ENCODE measurements around the gene PCNT. TPM values are rescaled to one million over a fixed set of nuclear protein-coding genes. Genes with fewer than 3 reads are reported as not detected.
"Not testable (repeated sequence)": the region's sequence is repeated elsewhere in the genome, so short reads cannot be mapped to it uniquely, and the experiment has no call there.

Gene PCNT
- total RNA-seq, 1 donor from 2014 or later = 58.4 TPM

DNA sequence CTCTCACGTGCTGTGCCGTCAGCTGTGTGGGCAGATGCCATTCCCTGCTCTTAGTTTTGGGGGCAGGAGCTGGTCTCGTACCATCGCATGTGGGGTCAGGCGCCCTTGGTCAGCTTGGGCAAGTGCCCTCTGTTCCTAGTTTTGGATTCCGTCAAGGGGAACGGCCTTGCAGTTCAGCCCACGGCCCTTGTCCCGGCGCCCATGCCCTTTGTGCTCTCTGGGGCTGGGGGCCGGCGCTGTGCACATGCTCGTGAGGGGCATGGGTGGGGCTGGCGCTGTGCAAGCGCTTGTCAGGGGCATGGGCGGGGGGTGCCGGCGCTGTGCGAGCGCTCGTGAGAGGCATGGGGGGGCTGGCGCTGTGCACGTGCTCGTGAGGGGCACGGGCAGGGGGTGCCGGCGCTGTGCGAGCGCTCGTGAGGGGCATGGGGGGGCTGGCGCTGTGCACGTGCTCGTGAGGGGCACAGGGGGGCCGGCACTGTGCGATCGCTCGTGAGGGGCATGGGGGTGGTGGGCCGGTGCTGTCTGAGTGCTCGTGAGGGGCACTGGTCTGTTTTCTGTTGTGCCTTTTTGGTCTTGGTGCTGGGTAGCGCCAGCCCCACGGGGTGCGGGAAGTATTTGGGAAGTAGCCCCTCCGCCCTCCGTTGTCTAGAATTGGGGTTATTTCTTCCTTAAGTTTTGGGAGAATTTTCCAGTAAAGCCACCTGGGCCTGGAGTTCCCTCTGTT lies 105.2 kb downstream of the PCNT start:
- no peak for DNase-seq (ENCODE audit: low spot score)
- Mint-ChIP-seq H3K36me3 (ENCODE audit: low read depth) (peaks cover 16% of the 10 kb centered on the region), H3K27ac (no peak overlapping the region), H3K4me3 (no peak overlapping the region), H3K27me3 (ENCODE audit: insufficient read depth) (no peaks in the 10 kb centered on the region), H3K9me3 (no peaks in the 10 kb centered on the region), H3K4me1 (ENCODE audit: low read depth) (no peaks in the 10 kb centered on the region)
- intact Hi-C loops (cut with micrococcal nuclease) = no loop called here

DNA sequence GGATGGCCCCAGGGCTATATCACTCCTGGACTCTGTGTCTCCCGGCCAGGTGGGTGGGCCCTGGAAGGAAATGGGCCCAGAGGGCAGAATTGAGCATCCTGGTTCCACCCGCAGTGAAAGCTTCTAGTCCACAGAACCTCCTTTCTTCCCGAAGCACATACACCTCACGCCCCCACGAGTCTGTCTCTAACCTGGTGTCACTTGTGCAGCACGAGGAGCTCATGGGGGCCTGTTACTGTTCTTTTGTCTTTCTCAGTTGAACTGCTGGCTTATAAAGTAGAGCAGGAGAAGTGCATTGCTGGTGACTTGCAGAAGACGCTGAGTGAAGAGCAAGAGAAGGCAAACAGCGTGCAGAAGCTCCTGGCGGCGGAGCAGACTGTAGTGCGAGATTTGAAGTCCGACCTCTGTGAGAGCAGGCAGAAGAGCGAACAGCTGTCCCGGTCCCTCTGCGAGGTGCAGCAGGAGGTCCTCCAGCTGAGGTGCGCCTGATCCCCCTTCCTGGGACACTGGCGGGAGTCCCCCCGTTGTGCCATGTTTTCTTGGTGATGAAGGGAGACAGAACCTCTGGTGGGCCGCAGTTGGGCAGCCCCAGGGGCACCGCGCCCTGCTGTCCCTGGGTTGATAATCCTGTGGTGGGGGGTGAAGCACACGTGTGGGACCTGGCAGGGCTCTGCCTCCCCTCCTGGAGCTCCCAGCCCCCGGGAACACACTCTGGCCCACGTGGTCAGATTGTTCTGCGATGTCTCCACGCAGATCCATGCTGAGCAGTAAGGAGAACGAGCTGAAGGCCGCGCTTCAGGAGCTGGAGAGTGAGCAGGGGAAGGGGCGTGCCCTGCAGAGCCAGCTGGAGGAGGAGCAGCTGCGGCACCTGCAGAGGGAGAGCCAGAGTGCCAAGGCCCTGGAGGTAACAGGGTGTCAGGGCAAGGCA lies 106.1 kb downstream of the PCNT start:
- no peak overlapping the region for H3K4me3 Mint-ChIP-seq
- H3K9me3 Mint-ChIP-seq = no peaks in the 10 kb centered on the region
- intact Hi-C loops (cut with micrococcal nuclease) = no loop called here
- no peaks in the 10 kb centered on the region for H3K27me3 Mint-ChIP-seq (ENCODE audit: insufficient read depth)
- DNase-seq (ENCODE audit: low spot score) = no peak
- no peaks in the 10 kb centered on the region for H3K4me1 Mint-ChIP-seq (ENCODE audit: low read depth)
- peaks cover 19% of the 10 kb centered on the region for H3K36me3 Mint-ChIP-seq (ENCODE audit: low read depth)
- no peak overlapping the region for H3K27ac Mint-ChIP-seq

DNA sequence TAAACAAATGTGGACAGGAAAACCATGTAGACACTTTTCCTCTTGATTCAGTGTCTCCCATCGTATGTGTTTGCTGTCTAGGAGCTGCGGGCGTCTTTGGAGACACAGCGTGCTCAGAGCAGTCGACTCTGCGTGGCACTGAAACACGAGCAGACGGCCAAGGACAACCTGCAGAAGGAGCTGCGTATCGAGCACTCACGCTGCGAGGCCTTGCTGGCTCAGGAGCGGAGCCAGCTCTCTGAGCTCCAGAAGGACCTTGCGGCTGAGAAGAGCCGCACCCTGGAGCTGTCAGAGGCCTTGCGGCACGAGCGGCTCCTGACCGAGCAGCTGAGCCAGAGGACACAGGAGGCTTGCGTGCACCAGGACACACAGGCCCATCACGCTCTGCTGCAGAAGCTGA lies 107.5 kb downstream of the PCNT start:
- H3K4me1 Mint-ChIP-seq (ENCODE audit: low read depth) = no peaks in the 10 kb centered on the region
- no peak overlapping the region for H3K27ac Mint-ChIP-seq
- intact Hi-C loops (cut with micrococcal nuclease) = no loop called here
- H3K27me3 Mint-ChIP-seq (ENCODE audit: insufficient read depth) = no peaks in the 10 kb centered on the region
- H3K36me3 Mint-ChIP-seq (ENCODE audit: low read depth) = peaks cover 19% of the 10 kb centered on the region
- DNase-seq (ENCODE audit: low spot score) = no peak
- no peaks in the 10 kb centered on the region for H3K9me3 Mint-ChIP-seq
- no peak overlapping the region for H3K4me3 Mint-ChIP-seq

- DNase-seq (ENCODE audit: low spot score) = no peak
- Mint-ChIP-seq H3K9me3 (no peaks in the 10 kb centered on the region), H3K4me1 (ENCODE audit: low read depth) (no peaks in the 10 kb centered on the region), H3K4me3 (no peak overlapping the region), H3K27ac (peak overlapping the region; percentile 52), H3K27me3 (ENCODE audit: insufficient read depth) (no peaks in the 10 kb centered on the region), H3K36me3 (ENCODE audit: low read depth) (peaks cover 19% of the 10 kb centered on the region)
- intact Hi-C loops (cut with micrococcal nuclease) = no loop called here
Measured at GRCh38 chr21:46431884-46432488, 108.0 kb downstream of the PCNT start.

DNA sequence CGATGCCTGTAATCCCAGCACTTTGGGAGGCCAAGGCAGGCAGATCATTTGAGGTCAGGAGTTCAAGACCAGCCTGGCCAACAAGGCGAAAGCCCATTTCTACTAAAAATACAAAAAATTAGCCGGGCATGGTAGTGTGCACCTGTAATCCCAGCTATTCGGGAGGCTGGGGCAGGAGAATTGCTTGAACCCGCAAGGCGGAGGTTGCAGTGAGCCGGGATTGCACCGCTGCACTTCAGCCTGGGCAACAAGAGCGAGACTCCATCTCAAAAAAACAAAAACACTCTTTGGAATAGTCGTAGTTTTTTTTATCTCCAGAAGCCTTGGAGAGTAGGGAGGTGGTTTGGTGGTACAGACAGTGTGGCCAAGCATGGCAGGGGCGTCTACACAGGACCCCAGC lies 109.2 kb downstream of the PCNT start:
- H3K27ac Mint-ChIP-seq; H3K4me1 Mint-ChIP-seq (ENCODE audit: low read depth); H3K4me3 Mint-ChIP-seq; H3K27me3 Mint-ChIP-seq (ENCODE audit: insufficient read depth); DNase-seq (ENCODE audit: low spot score); intact Hi-C loops (cut with micrococcal nuclease); H3K9me3 Mint-ChIP-seq: not testable (repeated sequence)
- peaks cover 24% of the 10 kb centered on the region for H3K36me3 Mint-ChIP-seq (ENCODE audit: low read depth)

- H3K27ac Mint-ChIP-seq = no peak overlapping the region
- no peak overlapping the region for H3K4me3 Mint-ChIP-seq
- H3K27me3 Mint-ChIP-seq (ENCODE audit: insufficient read depth) = no peaks in the 10 kb centered on the region
- no peak for DNase-seq (ENCODE audit: low spot score)
- H3K9me3 Mint-ChIP-seq = no peaks in the 10 kb centered on the region
- peaks cover 26% of the 10 kb centered on the region for H3K36me3 Mint-ChIP-seq (ENCODE audit: low read depth)
- H3K4me1 Mint-ChIP-seq (ENCODE audit: low read depth) = no peaks in the 10 kb centered on the region
- intact Hi-C loops (cut with micrococcal nuclease) = no loop called here
Measured at GRCh38 chr21:46434322-46434958, 110.5 kb downstream of the PCNT start.

- Mint-ChIP-seq H3K9me3 (no peaks in the 10 kb centered on the region), H3K27ac (no peak overlapping the region), H3K27me3 (ENCODE audit: insufficient read depth) (no peaks in the 10 kb centered on the region), H3K4me1 (ENCODE audit: low read depth) (no peaks in the 10 kb centered on the region), H3K36me3 (ENCODE audit: low read depth) (peaks cover 33% of the 10 kb centered on the region), H3K4me3 (no peak overlapping the region)
- no peak for DNase-seq (ENCODE audit: low spot score)
- intact Hi-C loops (cut with micrococcal nuclease) = no loop called here
Measured at GRCh38 chr21:46435786-46436227, 111.9 kb downstream of the PCNT start.

- Mint-ChIP-seq H3K27ac (no peak overlapping the region), H3K36me3 (ENCODE audit: low read depth) (peaks cover 30% of the 10 kb centered on the region), H3K27me3 (ENCODE audit: insufficient read depth) (no peaks in the 10 kb centered on the region), H3K4me1 (ENCODE audit: low read depth) (no peaks in the 10 kb centered on the region), H3K9me3 (no peaks in the 10 kb centered on the region), H3K4me3 (no peak overlapping the region)
- no peak for DNase-seq (ENCODE audit: low spot score)
- intact Hi-C loops (cut with micrococcal nuclease) = no loop called here
Measured at GRCh38 chr21:46436621-46437020, 112.7 kb downstream of the PCNT start.

GRCh38 chr21:46437096-46437498 lies 113.1 kb downstream of the PCNT start:
- no peak for DNase-seq (ENCODE audit: low spot score)
- no peaks in the 10 kb centered on the region for H3K4me1 Mint-ChIP-seq (ENCODE audit: low read depth)
- no peak overlapping the region for H3K27ac Mint-ChIP-seq
- H3K36me3 Mint-ChIP-seq (ENCODE audit: low read depth) = peaks cover 26% of the 10 kb centered on the region
- no peaks in the 10 kb centered on the region for H3K9me3 Mint-ChIP-seq
- H3K27me3 Mint-ChIP-seq (ENCODE audit: insufficient read depth) = no peaks in the 10 kb centered on the region
- no peak overlapping the region for H3K4me3 Mint-ChIP-seq
- intact Hi-C loops (cut with micrococcal nuclease) = no loop called here

- DNase-seq (ENCODE audit: low spot score) = no peak
- Mint-ChIP-seq H3K36me3 (ENCODE audit: low read depth) (peaks cover 26% of the 10 kb centered on the region), H3K9me3 (no peaks in the 10 kb centered on the region), H3K4me3 (no peak overlapping the region), H3K4me1 (ENCODE audit: low read depth) (no peaks in the 10 kb centered on the region), H3K27me3 (ENCODE audit: insufficient read depth) (no peaks in the 10 kb centered on the region), H3K27ac (no peak overlapping the region)
- intact Hi-C loops (cut with micrococcal nuclease) = no loop called here
Measured at GRCh38 chr21:46437511-46437910, 113.6 kb downstream of the PCNT start.

- intact Hi-C loops (cut with micrococcal nuclease) = no loop called here
- H3K4me3 Mint-ChIP-seq = no peak overlapping the region
- no peaks in the 10 kb centered on the region for H3K9me3 Mint-ChIP-seq
- no peak for DNase-seq (ENCODE audit: low spot score)
- H3K36me3 Mint-ChIP-seq (ENCODE audit: low read depth) = peaks cover 27% of the 10 kb centered on the region
- no peaks in the 10 kb centered on the region for H3K4me1 Mint-ChIP-seq (ENCODE audit: low read depth)
- H3K27ac Mint-ChIP-seq = no peak overlapping the region
- H3K27me3 Mint-ChIP-seq (ENCODE audit: insufficient read depth) = no peaks in the 10 kb centered on the region
Measured at GRCh38 chr21:46438241-46438640, 114.3 kb downstream of the PCNT start.

- H3K4me3 Mint-ChIP-seq = no peak overlapping the region
- no peak for DNase-seq (ENCODE audit: low spot score)
- H3K27me3 Mint-ChIP-seq (ENCODE audit: insufficient read depth) = no peaks in the 10 kb centered on the region
- intact Hi-C loops (cut with micrococcal nuclease) = no loop called here
- peaks cover 27% of the 10 kb centered on the region for H3K36me3 Mint-ChIP-seq (ENCODE audit: low read depth)
- no peaks in the 10 kb centered on the region for H3K4me1 Mint-ChIP-seq (ENCODE audit: low read depth)
- no peaks in the 10 kb centered on the region for H3K9me3 Mint-ChIP-seq
- no peak overlapping the region for H3K27ac Mint-ChIP-seq
Measured at GRCh38 chr21:46439906-46440305, 116.0 kb downstream of the PCNT start.

Data from activated T-helper 1 cell treated with anti-CD3 and anti-CD28 coated beads, Interleukin-12 subunit alpha, Interleukin-12 subunit beta, Interleukin-2, Interleukin-4 antibody, amounts not matched to agents 30 ng/mL and 10 ng/mL and 1 ng/mL, durations not matched to agents 14 hours and 24 hours and 36 hours (primary cell).